NCI-H1417 treated with DMSO at 0.1 percent for 48 hours (cell line): ENCODE results near the gene D2HGDH.
"Not testable (repeated sequence)": the region's sequence is repeated elsewhere in the genome, so short reads cannot be mapped to it uniquely, and the experiment has no call there.

Source experiments
- DNase-seq: peaks from one replicate; lab custom pipeline; 2025; lab: John Stamatoyannopoulos, UW

D2HGDH gene

DNA sequence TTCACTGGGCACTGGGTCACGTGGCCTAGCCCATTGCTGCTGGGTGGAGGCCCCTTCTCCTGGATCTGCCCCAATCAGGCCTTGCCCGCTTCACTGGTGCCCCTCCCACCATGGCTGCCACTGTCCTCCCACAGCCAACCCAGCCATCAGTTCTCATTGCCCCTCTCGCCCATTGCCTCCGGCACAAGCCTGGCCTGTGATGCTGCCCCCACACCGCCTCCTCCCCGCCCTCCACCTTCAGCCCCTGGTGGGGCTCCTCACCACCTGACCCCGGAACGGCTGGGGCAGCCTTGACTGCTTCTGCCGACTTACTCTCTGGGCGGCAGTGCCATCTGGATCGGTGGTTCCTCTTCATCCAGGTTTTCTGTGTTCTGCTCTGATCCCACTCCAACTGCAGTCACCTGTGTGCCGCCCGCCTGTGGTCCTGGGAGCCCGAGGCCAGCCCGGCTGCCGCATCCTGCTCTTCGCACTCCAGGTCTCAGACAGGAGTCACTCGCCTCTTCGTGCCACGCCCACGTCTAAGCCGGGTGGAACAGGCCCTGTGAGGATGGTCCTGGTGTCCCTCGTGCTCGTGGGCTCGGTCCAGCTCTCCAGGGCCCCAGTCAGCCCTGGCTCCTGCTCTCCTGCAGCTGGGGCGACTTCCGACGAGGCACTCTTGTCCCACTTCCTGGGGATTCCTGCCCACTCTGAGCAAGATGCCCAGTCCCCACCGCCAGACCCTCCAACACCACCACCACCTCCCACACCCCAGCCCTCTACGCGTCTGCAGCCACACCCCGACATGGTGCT is 14.2 kb downstream of the D2HGDH start:
- no peak for DNase-seq

DNA sequence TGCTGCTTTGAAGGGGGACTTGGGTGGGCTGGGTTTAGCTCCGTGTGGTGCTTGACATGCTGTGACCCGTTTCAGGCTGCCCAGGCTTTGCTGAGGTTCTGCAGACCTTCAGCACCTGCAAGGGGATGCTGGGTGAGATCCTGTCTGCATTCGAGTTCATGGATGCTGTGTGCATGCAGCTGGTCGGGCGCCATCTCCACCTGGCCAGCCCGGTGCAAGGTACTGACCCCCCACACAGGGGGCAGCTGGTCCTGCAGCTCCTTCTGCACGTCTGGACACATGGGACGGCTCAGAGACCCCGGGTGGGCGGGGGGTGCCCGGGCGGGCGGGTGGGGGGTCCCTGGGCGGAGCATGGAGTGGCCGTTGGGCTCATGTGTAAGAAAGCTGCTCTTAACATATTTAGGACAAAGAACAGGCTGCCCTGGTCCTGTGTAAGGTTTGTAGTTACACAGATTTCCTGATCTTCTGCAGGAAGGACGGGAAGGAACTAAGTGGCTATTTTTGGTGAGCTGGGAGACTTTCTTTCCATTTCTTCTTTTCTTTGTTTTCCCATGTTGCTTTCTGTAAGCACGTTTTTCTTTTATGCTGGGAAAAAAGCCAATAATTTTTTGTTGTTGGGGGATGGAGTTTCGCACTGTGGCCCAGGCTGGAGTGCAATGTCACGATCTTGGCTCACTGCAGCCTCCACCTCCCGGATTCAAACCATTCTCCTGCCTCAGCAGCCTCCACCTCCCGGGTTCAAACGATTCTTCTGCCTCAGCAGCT is 15.8 kb downstream of the D2HGDH start:
- DNase-seq: no peak

DNA sequence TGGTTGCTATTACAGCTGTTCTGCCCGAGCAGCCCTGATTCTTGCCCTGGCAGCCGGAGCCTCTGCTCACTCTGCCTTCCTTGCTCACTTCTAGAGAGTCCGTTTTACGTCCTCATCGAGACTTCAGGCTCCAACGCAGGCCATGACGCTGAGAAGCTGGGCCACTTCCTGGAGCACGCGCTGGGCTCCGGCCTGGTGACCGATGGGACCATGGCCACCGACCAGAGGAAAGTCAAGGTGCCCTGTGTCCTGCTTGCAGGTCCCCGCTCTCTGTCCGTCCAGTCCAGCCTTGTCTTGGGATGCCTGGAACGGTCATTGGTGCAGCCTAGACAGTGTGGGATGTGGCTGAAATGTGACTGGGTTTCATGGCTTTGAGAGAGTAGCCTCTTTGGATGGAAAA is 16.7 kb downstream of the D2HGDH start:
- no peak for DNase-seq

DNA sequence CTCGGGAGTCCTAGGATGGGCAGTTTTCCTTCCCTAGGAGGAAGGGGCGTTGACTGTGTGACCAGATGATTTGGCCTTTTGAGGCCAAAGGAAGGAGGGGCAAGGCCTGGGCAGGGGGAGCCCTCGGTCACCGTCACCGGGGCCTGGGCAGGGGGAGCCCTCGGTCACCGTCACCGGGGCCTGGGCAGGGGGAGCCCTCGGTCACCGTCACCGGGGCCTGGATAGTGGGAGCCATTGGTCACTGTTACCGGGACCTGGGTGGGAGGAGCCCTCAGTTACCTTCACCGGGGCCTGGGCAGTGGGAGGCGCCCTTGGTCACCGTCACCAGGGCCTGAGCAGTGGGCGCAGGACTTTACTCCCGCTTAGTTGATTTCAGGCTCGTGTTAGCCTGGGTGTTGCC is 17.3 kb downstream of the D2HGDH start:
- no peak for DNase-seq

DNA sequence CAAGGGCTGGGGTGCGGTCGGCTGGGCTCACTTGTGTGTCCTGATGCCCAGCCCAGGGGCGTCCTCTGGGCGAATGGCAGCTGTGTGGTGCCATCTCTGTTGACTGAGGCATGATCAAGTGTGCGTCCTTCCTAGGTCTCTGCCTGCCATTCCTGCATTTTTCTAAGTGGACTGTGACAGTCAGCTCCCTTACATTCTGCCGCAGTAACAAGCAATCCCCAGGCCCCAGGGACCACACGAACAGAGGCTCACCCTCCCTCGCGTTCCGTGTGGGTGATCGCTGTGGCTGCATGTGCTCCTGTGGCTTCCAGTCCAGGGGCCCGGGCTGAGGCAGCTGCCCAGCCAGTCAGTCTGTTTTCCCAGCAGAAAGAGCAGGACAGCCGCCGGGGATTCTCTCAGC is 17.8 kb downstream of the D2HGDH start:
- no peak for DNase-seq

DNA sequence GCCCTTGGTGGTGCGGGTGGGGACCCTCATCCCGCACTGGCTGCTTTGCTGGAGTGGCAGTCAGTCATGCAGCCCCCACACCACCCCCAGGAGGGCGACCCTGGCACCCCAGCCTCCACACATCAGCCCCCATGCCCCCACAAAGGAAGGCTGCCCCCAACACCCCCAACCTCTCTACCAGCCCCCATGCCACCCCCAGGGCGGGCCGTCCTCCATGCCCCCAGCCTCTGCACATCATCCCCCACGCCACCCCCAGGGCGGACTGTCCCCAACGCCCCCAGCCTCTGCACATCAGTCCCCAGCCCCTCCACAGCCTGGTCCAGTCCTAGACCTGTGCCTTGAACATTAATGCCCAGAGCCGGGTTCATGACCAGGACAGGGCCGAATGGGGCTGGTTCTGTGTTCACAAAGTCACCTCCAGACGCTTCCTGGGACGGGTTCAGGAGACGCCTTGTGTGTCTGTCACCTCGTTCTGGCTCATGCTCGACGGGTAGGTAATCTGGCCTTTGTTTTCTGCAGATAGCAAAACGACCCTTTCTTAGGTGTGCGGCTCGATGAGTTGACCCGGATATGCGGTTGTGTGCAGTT is 18.4 kb downstream of the D2HGDH start:
- no peak for DNase-seq

DNA sequence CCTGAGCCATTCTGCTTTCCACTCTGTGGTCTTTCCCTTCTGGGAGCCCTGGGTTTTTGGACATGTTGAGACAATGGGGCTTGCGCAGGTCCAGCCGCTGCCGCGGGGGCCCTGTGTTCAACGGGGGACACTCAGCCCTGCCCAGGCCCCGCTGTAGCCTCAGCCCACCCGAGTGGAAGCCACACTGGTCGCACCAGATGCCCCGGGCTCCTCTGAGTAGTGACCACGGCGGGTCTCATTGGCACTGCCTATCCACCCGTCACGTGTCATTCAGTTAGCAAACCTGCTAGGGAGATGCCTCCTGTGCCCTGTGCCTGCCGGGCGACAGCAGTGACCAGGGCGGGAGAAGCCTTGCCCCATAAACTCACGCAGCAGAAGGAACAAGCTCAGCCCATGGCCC is 19.1 kb downstream of the D2HGDH start:
- DNase-seq: no peak

DNA sequence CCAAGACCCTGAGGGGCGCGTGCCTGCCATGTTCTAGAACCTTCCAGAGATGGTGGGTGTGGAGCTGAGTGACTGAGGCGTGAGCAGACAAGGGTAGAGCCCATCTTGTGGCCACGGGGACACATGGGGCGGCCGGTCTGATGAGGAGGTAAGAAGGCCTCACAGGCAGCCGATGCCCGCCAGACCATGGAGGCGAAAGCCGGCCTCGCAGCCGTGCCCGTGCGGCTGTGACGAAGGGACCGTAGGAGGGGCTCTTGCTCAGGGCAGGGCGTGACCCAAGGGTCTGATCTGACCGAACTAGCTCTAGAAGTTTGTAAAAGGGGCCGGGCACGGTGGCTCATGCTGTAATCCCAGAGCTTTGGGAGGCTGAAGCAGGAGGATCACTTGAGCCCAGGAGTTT is 19.6 kb downstream of the D2HGDH start:
- no peak for DNase-seq

DNA sequence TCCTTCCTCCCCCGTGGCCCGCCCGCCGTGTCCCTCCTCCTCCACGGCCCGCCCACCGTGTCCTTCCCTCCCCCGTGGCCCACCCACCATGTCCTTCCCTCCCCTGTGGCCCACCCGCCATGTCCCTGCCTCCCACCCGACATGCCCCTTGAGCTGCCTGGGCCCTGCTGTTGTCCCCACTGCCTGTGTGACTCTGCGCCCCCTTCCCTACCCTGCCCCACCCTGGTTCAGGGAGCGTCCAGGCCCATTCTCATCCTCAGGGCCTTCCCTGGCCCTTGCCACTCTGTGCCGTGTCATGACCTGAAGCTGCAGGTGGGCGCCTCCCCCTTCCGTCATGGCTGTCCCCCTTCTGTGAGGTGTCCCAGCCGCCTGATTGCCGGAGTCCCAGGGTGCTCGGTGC is 20.7 kb downstream of the D2HGDH start:
- no peak for DNase-seq

DNA sequence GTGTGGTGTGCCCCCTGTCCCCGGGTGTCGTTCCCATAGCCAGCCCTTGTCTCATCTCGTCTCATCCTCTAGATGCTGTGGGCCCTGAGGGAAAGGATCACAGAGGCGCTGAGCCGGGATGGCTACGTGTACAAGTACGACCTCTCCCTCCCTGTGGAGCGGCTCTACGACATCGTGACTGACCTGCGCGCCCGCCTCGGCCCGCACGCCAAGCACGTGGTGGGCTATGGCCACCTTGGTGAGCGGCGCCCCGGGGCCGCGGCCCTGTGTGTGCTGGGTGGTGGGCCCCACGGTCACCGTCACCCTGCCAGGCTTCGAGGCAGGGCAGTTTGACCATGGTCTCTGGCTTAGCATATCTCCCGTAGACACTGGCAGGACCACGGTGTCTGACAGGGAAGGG is 21.3 kb downstream of the D2HGDH start:
- no peak for DNase-seq

DNA sequence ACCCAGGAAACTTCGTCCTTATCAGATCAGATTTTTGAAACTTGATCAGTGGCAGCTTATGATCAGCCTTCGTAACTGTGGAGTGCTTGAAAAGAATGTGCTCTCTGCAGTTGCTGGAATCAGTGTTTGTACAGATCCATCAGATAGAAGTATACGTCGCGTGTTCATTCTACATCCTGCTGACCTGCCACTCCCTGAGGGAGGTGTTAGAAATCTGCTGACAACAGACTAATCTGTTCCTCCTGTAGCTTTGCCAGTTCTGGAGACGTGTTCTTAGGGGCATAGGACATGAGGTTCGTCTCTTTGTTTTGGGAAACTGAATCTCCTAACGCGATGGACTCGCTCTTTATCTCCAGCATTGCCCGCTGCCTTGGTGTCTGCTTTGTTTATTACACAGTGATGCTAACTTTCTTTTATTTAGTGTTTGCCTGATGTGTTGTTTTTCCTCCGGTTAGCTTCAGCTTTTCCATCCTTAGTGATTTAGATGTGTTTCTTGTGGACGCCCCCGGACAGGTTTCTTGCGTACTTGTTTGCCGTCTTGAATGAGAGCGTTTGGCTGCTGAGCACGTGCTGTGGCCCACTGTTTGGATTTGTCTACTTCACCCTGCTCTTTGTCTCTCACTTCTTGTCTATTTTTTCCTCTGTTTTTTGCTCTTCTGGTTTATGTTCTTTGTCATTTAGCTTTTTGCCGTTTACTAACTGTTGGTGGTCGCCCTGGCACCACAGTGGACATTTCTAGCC is 24.8 kb downstream of the D2HGDH start:
- no peak for DNase-seq

DNA sequence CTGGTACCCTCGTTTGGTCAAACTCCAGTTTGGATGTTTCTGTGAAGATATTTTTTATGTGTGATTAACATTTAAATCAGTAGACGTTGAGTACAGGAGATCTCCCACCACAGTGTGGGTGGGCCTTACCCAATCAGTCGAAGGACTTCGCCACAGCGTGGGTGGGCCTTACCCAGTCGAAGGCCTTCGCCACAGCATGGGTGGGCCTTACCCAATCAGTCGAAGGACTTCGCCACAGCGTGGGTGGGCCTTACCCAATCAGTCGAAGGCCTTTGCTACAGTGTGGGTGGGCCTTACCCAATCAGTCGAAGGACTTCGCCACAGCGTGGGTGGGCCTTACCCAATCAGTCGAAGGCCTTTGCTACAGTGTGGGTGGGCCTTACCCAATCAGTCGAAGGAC is 25.5 kb downstream of the D2HGDH start:
- DNase-seq: not testable (repeated sequence)

DNA sequence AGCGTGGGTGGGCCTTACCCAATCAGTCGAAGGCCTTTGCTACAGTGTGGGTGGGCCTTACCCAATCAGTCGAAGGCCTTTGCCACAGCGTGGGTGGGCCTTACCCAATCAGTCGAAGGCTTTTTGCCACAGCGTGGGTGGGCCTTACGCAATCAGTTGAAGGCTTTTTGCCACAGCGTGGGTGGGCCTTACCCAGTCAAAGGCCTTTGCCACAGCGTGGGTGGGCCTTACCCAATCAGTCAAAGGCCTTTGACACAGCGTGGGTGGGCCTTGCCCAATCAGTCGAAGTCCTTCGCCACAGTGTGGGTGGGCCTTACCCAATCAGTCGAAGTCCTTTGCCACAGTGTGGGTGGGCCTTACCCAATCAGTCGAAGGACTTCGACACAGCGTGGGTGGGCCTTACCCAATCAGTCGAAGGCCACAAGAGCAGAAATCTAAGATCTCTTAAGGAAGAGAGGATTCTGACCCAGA is 25.9 kb downstream of the D2HGDH start:
- no peak for DNase-seq

DNA sequence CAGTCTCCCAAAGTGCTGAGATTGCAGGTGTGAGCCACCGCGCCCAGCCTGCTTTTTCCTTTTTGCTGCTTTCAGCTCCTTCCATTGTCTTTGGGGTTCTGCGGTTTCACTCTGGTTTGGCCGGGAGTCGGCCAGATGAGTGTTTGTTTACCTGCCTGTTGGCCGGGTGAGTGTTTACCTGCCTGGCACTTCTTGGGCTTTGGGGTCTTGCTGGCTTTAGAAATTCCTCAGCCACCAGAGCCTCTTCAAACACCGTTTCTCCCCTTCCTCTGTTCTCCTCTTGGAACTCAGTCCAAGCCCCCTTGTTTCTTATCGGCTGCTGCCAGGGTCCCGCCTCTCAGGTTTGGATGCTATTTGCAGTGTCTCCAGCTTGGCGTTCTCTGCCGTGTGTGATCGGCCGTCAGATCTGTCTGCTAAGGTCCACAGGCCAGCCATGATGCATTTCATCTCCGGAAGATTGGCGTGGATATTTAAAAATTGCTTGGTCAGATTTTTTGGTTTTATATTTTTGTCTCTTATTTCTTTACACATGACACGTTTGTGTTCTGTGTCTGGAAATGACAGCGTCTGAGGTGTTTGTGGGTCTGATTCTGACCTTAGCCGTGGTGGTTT is 28.0 kb downstream of the D2HGDH start:
- no peak for DNase-seq

DNA sequence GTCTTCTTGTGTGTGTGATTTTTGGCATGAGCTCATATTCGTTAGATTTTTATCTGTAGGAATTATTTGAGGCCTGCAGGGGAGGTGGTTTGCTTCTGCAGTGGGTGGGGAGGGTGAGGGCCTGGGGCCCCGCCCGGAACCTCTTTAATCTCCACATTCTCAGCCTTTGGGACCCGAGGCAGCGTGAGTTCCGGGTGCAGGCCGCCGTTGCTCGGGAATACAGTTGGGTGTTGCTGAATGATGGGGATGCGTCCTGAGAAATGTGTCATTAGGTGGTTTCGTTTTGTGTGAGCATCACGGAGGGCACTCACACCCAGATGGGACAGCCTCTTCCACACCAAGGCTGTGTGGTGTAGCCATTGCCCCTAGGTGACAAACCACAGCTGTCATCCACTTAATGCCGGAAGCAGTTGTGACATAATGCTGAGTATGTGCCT is 28.5 kb downstream of the D2HGDH start:
- DNase-seq: no peak

DNA sequence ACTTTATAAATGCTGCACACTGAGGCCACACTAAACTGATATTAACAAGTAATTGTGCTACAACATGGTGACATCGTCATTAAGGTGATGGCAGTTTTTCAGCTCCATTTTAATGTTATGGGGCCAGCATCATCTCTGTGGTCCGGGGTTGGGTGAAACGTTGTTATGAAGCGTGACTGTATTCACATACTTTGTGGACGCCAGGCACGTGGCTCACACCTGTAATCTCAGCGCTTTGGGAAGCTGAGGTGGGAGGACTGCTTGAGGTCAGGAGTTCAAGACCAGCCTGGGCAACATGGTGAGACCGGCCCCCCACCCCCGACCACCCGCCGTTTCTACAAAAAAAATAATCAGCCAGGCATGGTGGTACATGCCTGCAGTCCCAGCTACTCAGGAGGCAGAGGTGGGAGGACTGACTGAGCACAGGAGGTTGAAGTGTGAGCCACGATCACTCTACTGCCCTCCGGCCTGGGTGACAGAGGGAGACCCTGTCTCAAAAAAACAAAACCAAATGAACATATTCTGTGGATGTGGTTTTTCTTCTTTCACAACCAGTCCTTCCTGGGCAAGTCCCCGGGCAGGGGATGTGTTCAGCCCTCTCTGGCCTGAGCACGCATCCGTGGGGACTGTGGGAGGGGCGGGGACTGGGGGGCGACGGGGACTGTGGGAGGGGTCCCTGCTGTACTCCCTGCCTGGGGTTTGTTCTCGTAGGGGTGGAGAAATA is 29.3 kb downstream of the D2HGDH start:
- DNase-seq: no peak

DNA sequence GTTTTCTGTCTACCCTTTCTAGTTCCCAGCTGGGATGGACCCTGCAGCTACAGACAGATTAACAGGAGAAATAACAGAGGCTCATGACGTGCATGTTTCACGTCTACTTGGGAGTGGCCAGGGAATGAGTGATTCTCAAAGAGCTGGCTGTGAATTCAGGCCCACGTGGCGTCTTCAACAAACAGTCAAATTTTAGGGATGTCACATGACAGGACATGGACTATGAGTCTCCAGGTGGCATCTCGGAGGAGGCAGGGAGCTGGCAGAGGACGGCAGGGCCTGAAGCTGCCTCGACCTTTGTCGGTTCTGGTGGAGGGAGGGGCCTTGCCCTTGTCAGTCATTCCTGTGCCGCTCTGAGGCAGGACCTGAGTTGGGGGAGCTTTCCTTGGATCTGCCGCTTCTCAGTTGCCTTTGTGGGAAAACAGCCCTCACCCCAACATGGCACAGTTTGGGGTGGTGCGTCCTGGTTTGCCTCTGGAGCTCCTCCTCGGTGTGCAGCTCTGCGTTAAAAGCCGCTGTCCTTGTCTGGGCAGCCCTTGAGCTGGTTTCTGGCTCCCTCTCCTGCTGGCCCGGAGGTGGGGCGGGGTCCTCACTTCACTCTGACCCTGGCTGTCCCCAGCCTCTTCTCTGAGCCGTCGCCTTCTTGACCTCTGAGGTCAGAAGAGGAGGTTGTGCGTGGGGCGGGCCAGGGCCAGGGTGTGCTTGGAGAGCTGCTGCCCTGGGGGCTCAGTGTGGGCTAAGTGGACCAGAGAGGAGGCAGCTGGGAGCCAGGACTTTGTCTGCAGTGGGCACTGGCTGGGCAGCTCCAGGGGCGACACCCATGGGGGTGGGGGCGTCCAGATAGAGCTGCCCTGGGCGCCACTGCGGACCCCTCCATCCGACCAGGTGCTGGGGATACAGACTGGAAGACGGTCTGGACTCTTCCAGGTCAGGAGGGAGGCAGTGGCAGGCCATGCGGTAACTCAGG is 30.1 kb downstream of the D2HGDH start:
- no peak for DNase-seq

DNA sequence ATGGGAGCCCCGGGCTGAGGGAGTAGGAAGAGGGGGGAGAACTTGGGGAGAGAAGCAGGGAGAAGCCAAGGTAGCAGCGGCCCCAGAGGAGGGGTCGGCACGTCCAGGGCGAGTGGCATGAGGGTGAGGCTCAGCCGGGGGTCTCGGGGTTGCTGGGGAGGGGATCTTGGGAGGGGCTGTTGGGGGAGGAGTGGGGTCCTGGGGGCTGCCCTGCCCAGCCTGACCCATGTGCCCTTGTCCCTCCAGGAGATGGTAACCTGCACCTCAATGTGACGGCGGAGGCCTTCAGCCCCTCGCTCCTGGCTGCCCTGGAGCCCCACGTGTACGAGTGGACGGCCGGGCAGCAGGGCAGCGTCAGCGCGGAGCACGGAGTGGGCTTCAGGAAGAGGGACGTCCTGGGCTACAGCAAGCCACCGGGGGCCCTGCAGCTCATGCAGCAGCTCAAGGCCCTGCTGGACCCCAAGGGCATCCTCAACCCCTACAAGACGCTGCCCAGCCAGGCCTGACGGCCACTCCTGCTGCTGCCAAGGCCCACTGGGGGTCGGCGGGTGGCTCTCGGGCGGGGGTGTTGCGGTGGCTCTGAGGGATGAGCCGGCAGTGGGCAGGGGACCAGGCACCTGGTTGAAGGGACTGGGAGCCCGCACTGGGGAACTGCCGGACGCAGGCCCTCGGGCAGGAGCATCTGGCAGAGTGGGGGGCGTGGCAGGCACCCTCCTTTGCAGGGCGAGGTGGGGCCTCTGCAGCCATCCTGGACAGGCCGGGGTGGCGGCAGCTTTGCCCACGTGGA is 33.2 kb downstream of the D2HGDH start:
- no peak for DNase-seq

DNA sequence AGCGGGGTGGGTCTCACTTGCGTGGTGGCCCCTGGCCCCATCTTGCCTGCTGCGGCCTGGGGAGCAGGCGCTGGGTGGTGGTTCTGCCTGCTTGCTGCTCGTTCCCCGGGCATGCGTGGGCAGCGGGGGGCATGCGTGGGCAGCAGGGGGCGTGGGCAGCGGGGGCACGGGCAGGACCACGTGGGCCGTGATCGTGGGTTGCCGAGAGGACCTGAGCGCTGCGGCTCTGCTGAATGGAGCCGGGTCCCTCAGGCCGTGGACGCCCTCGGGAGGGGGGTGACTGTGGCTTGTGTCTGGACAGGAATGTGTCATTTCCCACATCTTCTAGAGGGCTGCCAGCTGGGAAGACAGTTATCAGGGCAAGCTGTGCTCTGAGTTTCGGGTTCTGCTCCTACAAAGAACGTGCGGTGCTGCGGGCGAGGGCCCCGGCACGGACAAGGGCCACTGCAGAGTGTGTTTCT is 33.9 kb downstream of the D2HGDH start:
- DNase-seq: no peak
